ENCODE measurements around the gene RAD18.

GRCh38 chr3:8840556-8840955, 122.7 kb downstream of the RAD18 start:
- no peak for TF ChIP-seq CTCF (IDR thresholded peaks at IDR 0.05)
- no peak for TF ChIP-seq POLR2AphosphoS5 (IDR thresholded peaks at IDR 0.05)
- no peak for TF ChIP-seq POLR2A (IDR thresholded peaks at IDR 0.05)
